GM12864 (cell line): ENCODE results near the gene TTYH2.

Experiments
- DNase-seq: peaks from one replicate; pipeline ENCODE4 v3.0.0-alpha.2; 2011; ENCODE audit warnings: low read depth
- H3K4me3 ChIP-seq: 2 replicates; pipeline ENCODE4 v1.5.1; 2011; ENCODE audit warnings: mild to moderate bottlenecking, low read depth, low read length, control low read depth
- TF ChIP-seq, protein P1 (sequence below): IDR thresholded peaks from 2 replicates; pipeline ENCODE4 v1.5.1; 2011; ENCODE audit warnings: low read depth, mild to moderate bottlenecking, moderate library complexity, low read length, control low read depth, inconsistent platforms; ENCODE audit errors: missing control alignments

Gene TTYH2

DNA sequence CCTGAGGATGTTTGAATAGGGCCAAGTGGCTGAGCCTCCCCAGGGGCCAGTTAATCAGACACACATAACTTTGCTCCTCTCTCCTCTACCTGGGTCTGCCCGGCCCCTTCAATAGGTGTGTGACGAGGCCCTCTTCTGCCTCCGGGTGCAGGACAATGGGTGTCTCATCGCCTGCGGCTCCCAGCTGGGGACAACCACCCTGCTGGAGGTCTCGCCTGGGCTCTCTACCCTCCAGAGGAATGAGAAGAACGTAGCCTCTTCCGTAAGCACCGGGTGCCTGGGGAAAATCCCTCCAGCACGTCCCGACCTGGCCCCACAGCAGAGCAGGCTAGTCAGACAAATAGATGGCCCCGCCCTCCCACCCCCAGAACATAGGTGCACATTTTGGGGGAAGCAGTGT is 96.5 kb downstream of the TTYH2 start:
- DNase-seq, result no peak
- H3K4me3 ChIP-seq, result no peak overlapping the region
- TF ChIP-seq, protein P1, sequence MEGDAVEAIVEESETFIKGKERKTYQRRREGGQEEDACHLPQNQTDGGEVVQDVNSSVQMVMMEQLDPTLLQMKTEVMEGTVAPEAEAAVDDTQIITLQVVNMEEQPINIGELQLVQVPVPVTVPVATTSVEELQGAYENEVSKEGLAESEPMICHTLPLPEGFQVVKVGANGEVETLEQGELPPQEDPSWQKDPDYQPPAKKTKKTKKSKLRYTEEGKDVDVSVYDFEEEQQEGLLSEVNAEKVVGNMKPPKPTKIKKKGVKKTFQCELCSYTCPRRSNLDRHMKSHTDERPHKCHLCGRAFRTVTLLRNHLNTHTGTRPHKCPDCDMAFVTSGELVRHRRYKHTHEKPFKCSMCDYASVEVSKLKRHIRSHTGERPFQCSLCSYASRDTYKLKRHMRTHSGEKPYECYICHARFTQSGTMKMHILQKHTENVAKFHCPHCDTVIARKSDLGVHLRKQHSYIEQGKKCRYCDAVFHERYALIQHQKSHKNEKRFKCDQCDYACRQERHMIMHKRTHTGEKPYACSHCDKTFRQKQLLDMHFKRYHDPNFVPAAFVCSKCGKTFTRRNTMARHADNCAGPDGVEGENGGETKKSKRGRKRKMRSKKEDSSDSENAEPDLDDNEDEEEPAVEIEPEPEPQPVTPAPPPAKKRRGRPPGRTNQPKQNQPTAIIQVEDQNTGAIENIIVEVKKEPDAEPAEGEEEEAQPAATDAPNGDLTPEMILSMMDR, result no peak
